Cortex of kidney (tissue), 1 donor: ENCODE data around the gene CALML4.
"Not testable (repeated sequence)": the region's sequence is repeated elsewhere in the genome, so short reads cannot be mapped to it uniquely, and the experiment has no call there.

Experiments used
- DNase-seq: peaks from one replicate; lab custom pipeline; 2025; lab: John Stamatoyannopoulos, UW

Gene CALML4

DNA sequence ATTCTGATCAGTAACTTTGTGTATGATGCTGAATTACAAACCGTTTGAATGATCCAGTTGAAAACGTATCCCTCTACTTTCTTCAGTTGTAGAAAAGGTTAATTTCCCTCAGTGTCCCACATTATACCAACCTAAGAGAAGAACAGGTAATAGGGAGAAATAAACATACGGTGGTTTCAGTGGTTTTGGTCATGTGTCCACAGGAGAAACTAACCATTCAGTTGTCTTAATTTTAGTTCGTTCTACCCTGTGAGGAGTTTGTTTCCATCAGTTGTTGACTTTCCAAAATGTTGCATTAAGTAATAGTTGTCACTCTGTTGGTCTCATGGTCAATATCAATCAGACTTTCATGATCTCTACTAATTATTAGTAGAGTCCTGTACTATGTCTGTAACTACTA lies 15.1 kb downstream of the CALML4 start:
- no peak for DNase-seq

DNA sequence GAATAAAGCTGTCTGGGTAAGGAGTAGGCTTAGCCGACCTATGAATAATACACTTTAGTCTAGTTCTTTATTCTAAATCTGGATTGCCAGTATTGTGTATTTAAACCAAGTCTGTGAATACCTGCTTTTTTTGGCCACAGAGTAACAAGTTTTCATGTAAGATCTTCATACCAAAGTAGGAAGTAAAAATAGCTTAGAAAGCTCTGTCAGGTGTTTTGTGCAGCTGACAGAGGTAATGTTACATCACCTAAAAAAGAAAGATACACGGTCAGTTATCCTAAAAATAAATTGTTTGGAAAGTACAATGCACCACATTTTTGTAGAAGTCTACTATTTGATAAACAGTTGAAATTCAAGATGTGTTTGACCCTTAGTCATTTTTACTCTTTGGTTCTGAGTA lies 16.5 kb downstream of the CALML4 start:
- DNase-seq: no peak

DNA sequence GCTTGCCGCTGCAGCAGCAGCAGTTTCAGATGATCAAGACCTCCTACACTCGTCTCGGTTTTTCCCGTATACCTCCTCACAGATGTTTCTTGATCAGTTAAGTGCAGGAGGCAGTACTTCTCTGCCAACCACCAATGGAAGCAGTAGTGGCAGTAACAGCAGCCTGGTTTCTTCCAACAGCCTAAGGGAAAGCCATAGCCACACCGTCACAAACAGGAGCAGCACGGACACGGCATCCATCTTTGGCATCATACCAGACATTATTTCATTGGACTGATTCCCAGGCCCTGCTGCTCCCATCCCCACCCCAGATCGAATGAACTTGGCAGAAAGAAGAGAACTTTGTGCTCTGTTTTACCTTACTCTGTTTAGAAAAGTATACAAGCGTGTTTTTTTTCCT lies 17.6 kb downstream of the CALML4 start:
- no peak for DNase-seq

DNA sequence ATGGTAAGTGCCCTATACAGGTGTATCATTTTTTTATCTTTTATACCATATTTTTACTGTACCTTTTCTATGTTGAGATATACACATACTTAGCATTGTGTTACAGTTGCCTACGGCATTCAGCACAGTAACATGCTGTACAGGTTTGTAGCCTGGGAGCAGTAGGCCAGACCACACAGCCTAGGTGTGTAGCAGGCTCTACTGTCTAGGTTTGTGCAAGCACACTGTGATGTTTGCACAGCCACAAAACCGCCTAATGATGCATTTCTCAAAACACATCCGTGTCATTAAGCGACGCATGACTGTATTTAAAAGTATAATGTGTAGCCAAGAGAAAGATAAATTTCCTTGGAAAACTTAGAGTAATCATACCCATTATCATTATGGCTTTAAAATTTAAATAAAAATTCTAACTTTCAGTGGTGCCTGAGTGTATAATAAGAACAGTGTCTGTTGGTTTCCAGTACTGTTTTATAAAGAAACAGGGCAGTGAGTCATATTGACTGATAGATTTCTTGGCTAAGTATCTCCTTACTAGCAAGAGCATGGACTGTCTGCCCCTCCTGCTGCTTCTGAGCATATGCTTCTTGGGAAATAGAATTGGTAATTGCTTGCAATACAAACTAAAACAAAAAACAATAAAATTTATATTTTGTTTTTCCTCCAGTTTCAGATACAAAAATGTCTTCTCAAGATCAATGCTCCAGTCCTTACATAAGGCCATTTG lies 18.3 kb downstream of the CALML4 start:
- DNase-seq: no peak

DNA sequence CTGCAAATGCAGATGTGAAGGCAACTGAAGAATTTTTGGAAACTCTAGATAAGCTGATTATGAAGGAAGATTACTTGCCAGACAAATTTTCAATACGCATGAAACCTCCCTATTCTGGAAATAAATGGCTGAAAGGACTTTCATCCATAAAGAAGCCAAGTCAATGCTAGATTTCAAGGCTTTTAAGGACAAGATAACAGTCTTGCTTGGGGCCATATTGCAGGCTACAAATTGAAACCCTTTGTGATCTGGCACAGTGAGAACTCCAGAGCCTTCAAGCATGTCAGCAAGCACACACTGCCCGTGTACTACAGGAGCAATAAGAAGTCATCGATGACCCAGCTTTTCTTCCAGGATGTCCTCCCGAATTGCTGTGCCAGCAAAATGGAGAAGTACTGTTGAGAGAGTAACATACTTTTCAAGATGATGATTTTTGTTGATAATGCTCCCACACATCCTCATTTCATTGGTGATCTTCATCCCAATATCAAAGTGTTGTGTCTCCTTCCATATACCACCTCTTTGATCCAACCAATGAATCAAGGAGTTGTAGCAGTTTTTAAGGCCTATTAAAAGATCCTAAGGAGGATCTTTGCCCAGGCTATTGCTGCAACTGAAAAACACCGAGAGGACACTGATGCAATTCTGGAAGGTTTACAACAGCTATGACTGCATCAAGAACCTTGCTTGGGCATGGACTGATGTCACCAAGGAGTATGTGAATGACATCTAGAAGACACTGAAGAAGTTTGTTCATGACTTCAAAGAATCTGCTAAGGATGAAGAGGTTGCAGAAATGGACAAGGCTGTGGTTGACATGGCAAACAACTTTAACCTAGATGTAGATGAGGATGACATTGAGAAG lies 20.3 kb downstream of the CALML4 start:
- no peak for DNase-seq

DNA sequence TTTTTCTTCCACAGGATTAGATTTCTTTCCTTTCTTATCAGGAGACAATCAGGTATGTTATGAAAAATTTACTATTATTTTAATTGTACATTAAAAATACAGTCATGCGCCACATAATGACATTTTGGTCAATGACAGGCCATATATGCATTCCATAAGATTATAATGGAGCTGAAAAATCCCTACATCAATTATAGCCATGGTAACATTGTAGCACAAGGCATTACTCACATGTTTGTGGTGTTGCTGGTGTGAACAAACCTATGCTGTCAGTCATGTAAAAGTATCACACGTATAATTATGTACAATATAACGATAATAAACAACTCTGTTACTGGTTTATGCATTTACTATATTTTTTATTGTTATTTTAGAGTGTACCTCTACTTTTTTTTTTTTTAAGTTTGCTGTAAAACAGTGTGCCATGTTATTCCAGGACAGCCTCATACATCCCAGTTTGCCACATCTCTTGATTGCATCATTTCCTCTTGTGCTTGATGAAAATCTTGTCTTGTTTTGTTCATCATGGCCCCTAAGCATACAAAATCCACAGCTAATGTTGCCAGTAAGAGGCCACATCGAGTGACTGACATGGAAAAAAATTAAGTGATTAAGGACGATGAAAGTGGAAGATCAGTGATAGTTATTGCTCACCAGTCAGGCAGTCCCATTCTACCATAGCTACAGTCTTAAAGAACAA lies 21.4 kb downstream of the CALML4 start:
- no peak for DNase-seq

DNA sequence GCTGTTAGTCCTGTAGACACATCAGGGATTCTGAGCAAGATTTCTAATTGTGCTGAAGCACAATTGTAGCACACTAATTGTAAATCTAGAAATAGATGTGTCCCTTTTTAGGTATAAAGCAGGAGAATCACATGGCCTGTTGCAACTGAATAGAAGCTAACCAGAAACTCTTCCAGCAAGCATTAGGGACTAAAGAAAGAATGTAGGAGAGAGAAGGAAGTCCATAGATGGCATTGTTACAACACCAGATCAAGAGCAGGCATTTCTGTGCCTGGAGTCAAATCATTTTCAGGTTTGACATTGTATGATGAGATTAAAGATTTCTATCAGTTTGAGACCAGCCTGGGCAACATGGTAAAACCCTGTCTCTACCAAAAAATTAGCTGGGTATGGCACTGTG lies 27.4 kb downstream of the CALML4 start:
- no peak for DNase-seq

DNA sequence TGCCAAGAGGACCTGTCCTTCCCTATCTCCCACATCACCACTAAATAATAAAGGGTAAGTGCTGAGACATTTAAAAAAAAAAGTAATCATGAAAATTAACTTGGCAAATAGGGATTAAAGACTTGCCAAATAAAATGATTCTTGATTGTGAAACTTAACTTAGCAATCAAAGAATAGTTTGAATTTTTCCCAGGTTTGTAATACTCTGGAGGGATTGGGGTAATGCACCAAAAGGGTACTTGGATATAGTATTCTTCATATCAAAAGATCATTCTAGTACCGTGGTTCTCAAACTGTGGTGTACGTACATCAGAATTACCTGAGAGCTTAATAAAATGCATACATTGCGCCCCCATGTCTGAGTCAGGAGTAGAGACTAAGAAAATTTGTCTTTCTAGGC lies 28.5 kb downstream of the CALML4 start:
- DNase-seq: no peak

DNA sequence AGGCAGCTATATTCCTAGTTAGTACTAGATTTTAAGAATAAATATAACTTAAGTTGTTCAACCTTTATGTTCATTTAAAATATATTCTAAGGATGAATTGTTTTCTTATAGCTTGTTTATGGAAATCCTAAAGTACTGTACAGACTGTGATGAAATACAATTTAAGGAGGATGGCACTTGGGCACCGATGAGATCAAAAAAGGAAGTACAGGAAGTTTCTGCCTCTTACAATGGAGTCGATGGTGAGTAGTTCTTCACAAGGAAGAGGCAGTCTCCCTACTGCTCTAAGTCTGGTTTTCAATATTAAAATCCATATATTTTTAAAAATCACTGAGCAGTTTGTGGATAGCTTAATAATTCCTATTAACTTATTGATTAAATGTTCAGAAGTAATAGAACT lies 29.6 kb downstream of the CALML4 start:
- DNase-seq: no peak

DNA sequence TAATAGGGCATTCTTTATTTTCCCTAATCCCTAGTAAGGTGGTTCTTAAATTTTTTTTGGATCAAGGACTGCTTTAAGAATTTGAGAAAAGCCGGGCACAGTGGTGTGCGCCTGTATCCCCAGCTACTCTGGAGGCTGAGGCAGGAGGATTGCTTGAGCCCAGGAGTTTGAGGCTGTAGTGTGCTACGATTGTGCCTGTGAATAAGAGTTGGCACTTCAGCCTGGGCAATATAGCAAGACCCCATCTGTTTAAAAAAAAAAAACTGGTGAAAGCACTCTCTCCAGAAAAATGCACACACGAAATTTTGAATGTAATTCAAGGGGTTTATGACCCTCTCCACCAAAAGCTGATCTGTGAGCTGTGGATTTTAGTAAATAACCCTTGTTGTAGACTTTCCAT lies 32.0 kb downstream of the CALML4 start:
- DNase-seq: no peak

DNA sequence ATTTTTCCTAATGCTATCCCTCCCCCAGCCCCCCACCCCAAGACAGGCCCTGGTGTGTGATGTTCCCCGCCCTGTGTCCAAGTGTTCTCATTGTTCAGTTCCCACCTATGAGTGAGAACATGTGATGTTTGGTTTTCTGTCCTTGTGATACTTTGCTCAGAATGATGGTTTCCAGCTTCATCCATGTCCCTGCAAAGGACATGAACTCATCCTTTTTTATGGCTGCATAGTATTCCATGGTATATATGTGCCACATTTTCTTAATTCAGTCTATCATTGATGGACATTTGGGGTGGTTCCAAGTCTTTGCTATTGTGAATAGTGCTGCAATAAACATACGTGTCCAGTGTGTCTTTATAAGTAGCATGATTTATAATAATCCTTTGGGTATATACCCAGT lies 33.1 kb downstream of the CALML4 start:
- not testable (repeated sequence) for DNase-seq

DNA sequence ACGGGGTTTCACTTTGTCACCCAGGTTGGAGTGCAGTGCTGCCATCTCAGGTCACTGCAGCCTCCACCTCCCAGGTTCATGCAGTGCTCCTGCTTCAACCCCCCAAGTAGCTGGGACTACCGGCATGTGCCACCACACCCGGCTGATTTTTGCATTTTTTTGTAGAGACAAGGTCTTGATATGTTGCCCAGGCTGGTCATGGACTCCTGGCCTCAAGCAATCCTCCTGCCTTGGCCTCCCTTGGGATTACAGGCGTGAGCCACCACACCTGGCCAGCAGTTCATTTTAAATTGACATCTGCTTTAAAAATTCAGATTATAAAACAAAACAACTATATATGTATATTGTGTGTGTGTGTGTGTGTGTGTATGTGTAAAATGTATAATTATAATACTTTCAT lies 38.3 kb downstream of the CALML4 start:
- DNase-seq: no peak

DNA sequence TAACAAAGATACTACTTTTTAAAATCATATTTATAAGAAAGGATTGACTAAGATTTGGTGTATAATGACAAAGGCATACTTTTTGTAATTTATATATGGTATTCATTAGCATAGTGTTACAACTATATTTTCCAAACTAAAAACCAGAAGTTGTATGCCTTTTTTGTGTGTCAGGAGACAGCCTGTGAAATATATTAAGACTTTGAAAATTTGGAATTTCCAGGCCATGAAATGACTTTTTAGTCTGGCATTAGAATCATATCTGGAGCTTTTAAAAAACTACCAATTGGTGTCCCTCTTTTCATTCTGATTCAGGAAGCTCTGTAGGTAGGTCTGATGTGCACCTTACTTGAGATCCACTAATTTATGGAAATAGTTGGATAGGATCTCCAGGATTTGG lies 41.9 kb downstream of the CALML4 start:
- DNase-seq: no peak

DNA sequence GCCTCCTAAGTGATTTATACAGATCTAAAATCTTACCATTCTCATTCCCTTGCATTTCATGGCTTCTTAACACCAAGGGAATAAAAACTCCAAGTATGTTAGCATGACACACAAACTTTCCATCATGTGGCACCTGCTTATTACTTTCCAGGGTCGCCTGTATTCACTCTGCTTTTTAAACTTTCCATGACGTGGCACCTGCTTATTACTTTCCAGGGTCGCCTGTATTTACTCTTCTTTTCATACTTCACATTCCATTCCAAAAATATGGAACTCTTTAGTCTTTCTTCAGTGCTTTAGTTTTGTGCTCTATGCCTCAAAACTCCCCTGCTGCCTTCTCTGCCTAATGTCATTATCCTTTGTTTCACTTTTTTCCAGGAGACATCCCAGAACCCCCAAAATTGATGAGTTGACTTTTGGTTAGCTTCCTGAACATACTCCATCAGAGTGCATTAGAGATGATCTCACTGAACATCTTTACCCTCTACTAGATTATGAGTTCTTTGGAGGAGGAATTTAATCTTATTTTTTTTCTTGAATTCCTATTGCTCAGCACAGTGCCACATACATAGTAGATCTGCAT lies 47.0 kb downstream of the CALML4 start:
- DNase-seq: no peak

DNA sequence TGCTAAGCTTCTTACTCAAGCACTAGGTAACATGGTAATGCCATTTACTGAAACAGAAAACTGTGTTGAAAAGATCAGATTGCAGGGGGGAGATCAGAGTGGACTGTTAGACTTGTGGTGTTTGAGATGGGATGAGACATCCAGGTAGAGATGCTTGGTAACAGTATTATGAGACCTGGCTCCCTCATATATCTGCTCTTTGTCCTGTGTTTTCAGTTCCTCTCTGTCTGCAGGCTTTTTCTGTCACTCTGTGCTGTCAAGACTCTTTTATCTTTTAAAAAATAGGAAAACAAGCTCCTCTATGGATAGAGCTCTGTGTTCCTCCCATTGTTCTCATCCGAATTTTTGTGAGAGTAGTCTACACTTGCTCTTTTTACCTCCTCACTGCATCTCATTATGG lies 48.1 kb downstream of the CALML4 start:
- no peak for DNase-seq

DNA sequence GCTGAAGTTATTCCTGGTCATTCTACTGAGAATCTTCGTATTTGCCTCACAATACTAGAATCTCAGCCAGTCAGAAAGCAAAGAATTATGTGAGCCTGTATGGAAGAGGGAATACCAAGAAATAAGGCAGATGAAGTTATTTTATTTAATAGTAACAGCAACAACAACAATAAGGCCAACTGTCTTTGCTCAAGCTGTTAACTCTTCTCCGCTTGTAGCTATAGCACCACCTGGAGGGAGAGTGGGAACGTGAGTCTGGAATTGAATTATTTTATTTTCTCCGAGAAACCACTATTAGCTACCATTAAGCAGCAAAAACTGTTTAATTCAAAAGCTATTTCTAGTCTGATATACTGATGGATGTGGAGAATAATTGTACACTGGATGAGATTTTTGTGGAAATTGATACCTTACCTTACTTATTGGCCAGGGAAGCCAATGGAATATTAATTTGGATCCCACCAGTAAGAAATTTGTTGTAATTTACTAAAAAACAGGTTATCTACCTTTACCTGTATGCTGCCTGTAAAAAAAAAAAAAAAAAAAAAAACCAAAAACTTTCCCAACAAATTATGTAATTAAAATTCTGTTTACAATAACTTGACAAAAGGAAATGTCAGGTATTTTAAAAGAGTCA lies 50.1 kb downstream of the CALML4 start:
- DNase-seq: no peak

DNA sequence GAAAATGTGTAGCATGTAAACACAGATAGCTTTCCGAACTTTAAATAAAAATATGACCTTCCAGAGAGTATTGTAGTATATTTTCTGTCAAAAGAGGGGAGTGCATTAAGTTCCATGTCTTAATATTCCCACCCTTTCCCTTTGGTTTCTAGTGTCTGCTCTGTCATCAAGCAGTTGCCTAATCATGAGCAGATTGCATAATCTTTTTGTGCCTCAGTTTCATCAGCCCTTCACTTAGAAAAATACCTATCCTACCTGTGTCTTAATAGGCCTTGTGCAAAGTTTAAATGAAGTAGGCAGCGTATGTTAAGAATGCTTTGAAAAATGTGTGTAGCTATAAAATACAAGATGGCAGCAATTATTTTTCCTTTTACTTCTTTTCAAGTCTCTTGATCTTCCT lies 52.8 kb downstream of the CALML4 start:
- no peak for DNase-seq

DNA sequence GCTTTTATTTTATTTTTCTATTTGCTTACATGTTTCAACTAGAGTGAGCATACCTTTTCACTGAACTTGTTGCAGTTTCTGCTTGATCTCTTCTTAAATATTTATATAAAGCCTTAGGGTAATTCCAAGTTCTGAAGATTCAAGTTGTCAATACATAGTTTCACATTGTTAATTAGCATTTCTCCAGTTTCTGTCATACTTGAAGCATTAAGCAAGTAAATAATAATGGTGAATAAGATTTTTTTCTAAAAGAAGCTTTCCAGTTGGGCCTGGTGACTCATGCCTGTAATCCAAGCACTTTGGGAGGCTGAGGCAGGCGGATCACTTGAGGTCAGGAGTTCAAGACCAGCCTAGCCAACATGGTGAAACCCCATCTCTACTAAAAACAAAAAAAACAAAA lies 53.9 kb downstream of the CALML4 start:
- DNase-seq: no peak

DNA sequence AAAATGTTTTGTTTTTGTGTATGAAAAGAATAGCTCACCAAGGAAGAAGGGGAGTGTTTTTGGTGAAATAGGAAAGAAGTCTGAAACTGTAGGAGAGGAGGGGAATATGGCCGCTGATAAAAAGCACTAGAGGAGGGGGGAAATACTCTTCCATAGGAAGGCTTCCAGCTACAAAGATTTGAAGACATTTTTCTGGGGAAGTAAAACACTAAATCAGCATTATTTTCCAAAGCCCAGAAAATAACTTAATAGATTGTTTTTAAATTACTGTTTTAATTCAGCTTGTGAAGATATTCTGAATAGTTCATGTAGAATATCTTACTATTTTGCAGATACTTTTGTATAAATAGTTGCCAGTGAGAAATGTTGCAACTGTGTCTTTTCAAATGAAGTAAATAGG lies 54.9 kb downstream of the CALML4 start:
- DNase-seq: no peak

DNA sequence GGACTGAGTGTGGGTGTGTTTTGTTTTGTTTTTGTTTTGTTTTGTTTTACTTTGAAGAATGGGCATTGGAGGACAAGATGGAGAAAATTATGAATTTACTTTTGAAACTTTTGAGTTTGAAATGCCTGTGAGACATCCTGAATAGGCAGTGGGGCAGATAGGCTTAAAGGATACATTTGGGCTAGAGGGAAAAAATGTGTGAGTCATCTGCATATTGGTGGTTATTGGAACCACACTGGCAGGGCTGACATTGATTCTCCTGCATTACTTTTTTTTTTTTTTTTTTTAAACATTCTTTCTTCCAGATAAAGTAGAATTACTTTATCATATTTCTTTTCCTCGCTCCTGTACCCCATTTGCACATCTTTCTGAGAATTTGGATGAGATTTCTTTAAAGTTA lies 56.1 kb downstream of the CALML4 start:
- no peak for DNase-seq

DNA sequence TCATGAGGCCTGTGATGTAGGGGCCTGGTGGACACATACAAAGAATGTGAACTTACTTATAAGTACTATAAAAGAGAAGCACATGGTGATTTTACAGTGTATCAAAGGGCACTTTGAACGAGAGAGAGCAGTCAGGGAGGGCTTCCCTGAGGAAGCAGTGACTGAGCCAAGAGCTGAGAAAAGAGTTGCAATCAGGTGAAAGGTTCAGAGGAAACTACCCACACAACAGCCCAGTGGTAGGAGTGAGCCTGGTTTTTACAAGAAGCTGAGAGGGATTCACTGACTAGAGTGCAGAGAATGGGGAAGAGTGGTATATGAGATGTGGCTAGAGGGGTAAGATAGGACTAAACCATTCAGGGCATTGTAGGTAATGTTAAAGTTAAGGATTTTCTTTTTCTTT lies 57.1 kb downstream of the CALML4 start:
- no peak for DNase-seq

DNA sequence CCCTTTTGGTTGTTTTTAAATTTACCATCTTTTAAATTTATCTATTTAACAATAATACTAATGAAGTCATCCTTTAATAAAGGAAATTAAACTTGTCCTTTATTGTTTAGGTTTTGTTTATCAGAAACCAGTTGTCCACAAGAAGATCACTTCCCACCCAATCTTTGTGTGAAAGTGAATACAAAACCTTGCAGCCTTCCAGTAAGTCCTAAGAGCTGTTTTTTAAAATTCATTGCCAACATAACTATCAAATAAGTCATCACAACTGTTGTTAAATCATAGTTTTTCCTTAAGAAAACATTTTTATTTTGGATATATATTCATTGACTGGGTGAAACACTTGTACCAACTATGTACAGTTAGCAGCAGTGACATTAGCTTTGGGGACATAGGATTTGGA lies 59.4 kb downstream of the CALML4 start:
- DNase-seq: no peak
